GM12878 (cell line): ENCODE results near the gene PDRG1. TPM values are rescaled to one million over a fixed set of nuclear protein-coding genes. Genes with fewer than 3 reads are reported as not detected.

Experiments used
- ATAC-seq: fragments of 200-7000 bp; cut with Tn5 transposase; 3 replicates; pipeline ENCODE4 v1.9.1; 2020; ENCODE audit warnings: mild to moderate bottlenecking, moderate library complexity
- BruUV-seq: library from RNA; stranded (reverse); fragments of 400-500 nt; replicated peaks from 2 replicates; lab custom pipeline; 2021; lab: Mats Ljungman, UMichigan
- CTCF ChIA-PET: fragments of 300-600 bp; sonication (Branson Sonifier 250); formaldehyde crosslinking; extraction: SDS; loops from one replicate; lab custom pipeline; 2021; ENCODE audit warnings: inconsistent platforms; lab: Yijun Ruan, JAX
- POLR2A ChIA-PET: fragments of 350-600 bp; formaldehyde crosslinking; extraction: SDS; loops from one replicate; lab custom pipeline; 2021; ENCODE audit warnings: inconsistent platforms; lab: Charles Lee
- RAD21 ChIA-PET: fragments of 300-600 bp; sonication (Branson Sonifier 250); formaldehyde crosslinking; loops from one replicate; lab custom pipeline; 2023; ENCODE audit warnings: antibody characterized with exemption; ENCODE audit not compliant: unreplicated experiment; lab: Charles Lee
- SMC1A ChIA-PET: fragments of 300-600 bp; sonication (Branson Sonifier 250); formaldehyde crosslinking; loops from one replicate; lab custom pipeline; 2023; ENCODE audit not compliant: unreplicated experiment, uncharacterized antibody; lab: Charles Lee
- DNase-seq: peaks from one replicate; pipeline ENCODE4 v3.0.0-alpha.2; 2011; ENCODE audit warnings: low read depth, low spot score
- FAIRE-seq: peaks from 3 replicates; lab custom pipeline; 2011; peaks lifted over from hg19 to GRCh38; lab: Jason Lieb, UNC
- H2AFZ ChIP-seq: 2 replicates; pipeline ENCODE4 v1.6.0; 2011; ENCODE audit warnings: low read depth, low read length, control low read depth; ENCODE audit not compliant: control insufficient read depth
- H3K27ac ChIP-seq: 2 replicates; pipeline ENCODE4 v1.5.1; 2011; ENCODE audit warnings: control low read depth; ENCODE audit not compliant: control insufficient read depth, insufficient read depth
- H3K27me3 ChIP-seq, 2 experiments: replicated peaks in 1 of 2; 2 replicates each; pipeline versions ENCODE4 v1.6.0 to v1.6.1; 2011; ENCODE audit warnings: low read length in 1 of 2; ENCODE audit not compliant: control insufficient read depth in 2 of 2, insufficient read depth in 2 of 2
- H3K36me3 ChIP-seq, 2 experiments: 2 replicates each; pipeline ENCODE4 v1.5.1; 2011; ENCODE audit warnings: low read length in 1 of 2; ENCODE audit not compliant: control insufficient read depth in 2 of 2, insufficient read depth in 2 of 2
- H3K4me1 ChIP-seq: 2 replicates; pipeline ENCODE4 v1.6.1; 2011; ENCODE audit warnings: mild to moderate bottlenecking, low read length, moderate library complexity, mixed read lengths; ENCODE audit not compliant: control insufficient read depth, insufficient read depth
- H3K4me2 ChIP-seq: 2 replicates; pipeline ENCODE4 v1.6.0; 2011; ENCODE audit warnings: control low read depth; ENCODE audit not compliant: control insufficient read depth, insufficient read depth
- H3K4me3 ChIP-seq: fragments of 200-600 bp; sonication (generic); 2 replicates; pipeline ENCODE4 v1.5.1; 2016
- H3K79me2 ChIP-seq: 2 replicates; pipeline ENCODE4 v1.6.0; 2011; ENCODE audit warnings: low read length; ENCODE audit not compliant: control insufficient read depth, insufficient read depth
- H3K9ac ChIP-seq: 2 replicates; pipeline ENCODE4 v1.8.0; 2011; ENCODE audit warnings: low read length, control low read depth, mixed read lengths; ENCODE audit not compliant: control insufficient read depth, insufficient read depth
- H3K9me3 ChIP-seq: replicated peaks from 3 replicates; pipeline ENCODE4 v1.5.1; 2011; ENCODE audit warnings: mild to moderate bottlenecking, low read length; ENCODE audit not compliant: control insufficient read depth, insufficient read depth
- H4K20me1 ChIP-seq: 2 replicates; pipeline ENCODE4 v1.6.0; 2011; ENCODE audit not compliant: control insufficient read depth, insufficient read depth
- CREB1 ChIP-seq: IDR thresholded peaks from 2 replicates; pipeline ENCODE4 v1.6.1; 2012; ENCODE audit warnings: low read depth, mild to moderate bottlenecking, inconsistent platforms
- ESRRA ChIP-seq: IDR thresholded peaks from 2 replicates; pipeline ENCODE4 v1.6.1; 2012; ENCODE audit warnings: mild to moderate bottlenecking, low read length, improper control_type of control experiment
- FOXM1 ChIP-seq: IDR thresholded peaks from 2 replicates; pipeline ENCODE4 v1.6.1; 2012; ENCODE audit warnings: low read depth, mild to moderate bottlenecking, inconsistent platforms, low read length, moderate library complexity
- GABPA ChIP-seq: IDR thresholded peaks from 2 replicates; pipeline ENCODE4 v1.6.1; 2014; ENCODE audit warnings: antibody characterized with exemption, low read depth, mild to moderate bottlenecking, inconsistent platforms
- IRF4 ChIP-seq: IDR thresholded peaks from 2 replicates; pipeline ENCODE4 v1.6.1; 2011; ENCODE audit warnings: low read depth, low read length
- NR2F1 ChIP-seq: fragments of 450-650 bp; conservative IDR thresholded peaks from 2 replicates; pipeline ENCODE4 v1.6.1; 2017; ENCODE audit warnings: mild to moderate bottlenecking
- PBX3 ChIP-seq: IDR thresholded peaks from 2 replicates; pipeline ENCODE4 v1.6.1; 2011; ENCODE audit warnings: mild to moderate bottlenecking, low read depth, low read length, moderate library complexity; ENCODE audit not compliant: insufficient replicate concordance
- PML ChIP-seq: IDR thresholded peaks from 2 replicates; pipeline ENCODE4 v1.6.1; 2012; ENCODE audit warnings: low read length, inconsistent platforms
- STAT1 ChIP-seq: fragments of 450-650 bp; conservative IDR thresholded peaks from 2 replicates; pipeline ENCODE4 v1.6.1; 2014; ENCODE audit warnings: antibody characterized with exemption, mild to moderate bottlenecking
- ZBED1 ChIP-seq: IDR thresholded peaks from 2 replicates; pipeline ENCODE4 v1.6.1; 2016; ENCODE audit warnings: borderline replicate concordance
- WGBS: methylation state at CpG from one replicate; pipeline ENCODE4 v1.1.6; 2016; ENCODE audit warnings: low lambda C conversion rate; ENCODE audit not compliant: insufficient replicate concordance, insufficient coverage; ENCODE audit errors: missing lambda C conversion rate; 5-methylcytosine and 5-hydroxymethylcytosine counted together
- in situ Hi-C: fragments of 300-500 bp; cut with MboI; formaldehyde crosslinking; loops from 9 replicates; pipeline ENCODE4 v1.14.3; 2018; ENCODE audit warnings: mixed read lengths
- intact Hi-C: fragments of 100-400 bp; cut with micrococcal nuclease; formaldehyde crosslinking; loops from one replicate; pipeline ENCODE4 v1.14.2; 2022; ENCODE audit not compliant: unreplicated experiment
- polyA plus RNA-seq, 11 experiments: library from polyadenylated mRNA; depleted of rRNA in 4 of 11; unstranded in 6 of 11; stranded (reverse) in 5 of 11; fragments of >200 nt; fragmentation: Nextera tagmentation in 4 of 11; fragmentation: Illumina TruSeq in 1 of 11; extraction: Ambion mirVana in 4 of 11; extraction: Trizol in 1 of 11; gene quantifications; 1 replicate in 1 of 11; 2 replicates in 10 of 11; pipeline versions ENCODE4 v1.2.1 to v1.2.3, GENCODE V29; 2011 to 2016; ENCODE audit warnings: inconsistent platforms in 2 of 11, missing spikeins in 2 of 11, low read depth in 1 of 11
- total RNA-seq, 4 experiments: library from RNA; depleted of rRNA in 3 of 4; stranded (reverse); fragments of >200 nt in 3 of 4; fragmentation: Illumina TruSeq in 1 of 4; extraction: Trizol in 1 of 4; gene quantifications; 2 replicates each; pipeline versions ENCODE4 v1.2.1 to v1.2.3, GENCODE V29; 2013 to 2021

The PDRG1 gene
- total and polyA plus RNA-seq, 10 of the 15 experiments (the other 5 are each of a cell fraction or from before 2014, with no cell fraction given) = 11.1 to 55.8 (median 23.3) TPM

- 98% methylated on average over 9 of the region's 9 CpGs for WGBS
- peak overlapping the region; percentile 79 for H3K4me2 ChIP-seq
- 0 out of 2 replicates have a peak, but pooled peaks cover 2% of the 10 kb centered on the region for H4K20me1 ChIP-seq
- RAD21 ChIA-PET = interaction anchor here (0.9 to 11.9 kb wide), 10 partner anchors 8 to 103 kb away, joined by 3 to 248 read pairs (median 6); no protein-coding TSS in a partner anchor
- BruUV-seq = no TSS peak
- SMC1A ChIA-PET = interaction anchor here (0.8 to 6.6 kb wide), 20 partner anchors 9 to 289 kb away, joined by 3 to 181 read pairs (median 6); partner anchors contain the start of genes DUSP15 and TTLL9
- peaks cover 6% of the 10 kb centered on the region for H3K4me1 ChIP-seq
- POLR2A ChIA-PET = interaction anchor here (0.5 to 2.0 kb wide), 7 partner anchors 26 to 203 kb away, joined by 3 to 9 read pairs (median 5); no protein-coding TSS in a partner anchor
- ATAC-seq (no peak), FAIRE-seq (no peak), DNase-seq (no peak)
- TF ChIP-seq GABPA = no peak
- no peak for TF ChIP-seq IRF4
- no peak for TF ChIP-seq PBX3
- no peak for TF ChIP-seq STAT1
- no peak for TF ChIP-seq NR2F1
- no peak for TF ChIP-seq CREB1
- TF ChIP-seq FOXM1 = no peak
- TF ChIP-seq PML = no peak
- no peak for TF ChIP-seq ESRRA
- TF ChIP-seq ZBED1 = no peak
- intact Hi-C loops (loop anchor here (10.0 kb wide), 1 partner anchor 145 kb away; no protein-coding TSS in a partner anchor), in situ Hi-C loops (loop anchor here (5.0 kb wide), 1 partner anchor 93 kb away; no protein-coding TSS in a partner anchor)
- H3K79me2 ChIP-seq = peaks cover 23% of the 10 kb centered on the region
- H3K27ac ChIP-seq = no peak overlapping the region
- peaks cover 29% of the 10 kb centered on the region in 2 experiments for H3K36me3 ChIP-seq
- H3K4me3 ChIP-seq = peak overlapping the region; percentile 90
- H3K9ac ChIP-seq = peak overlapping the region; percentile 76
- CTCF ChIA-PET = interaction anchor here (0.9 to 4.9 kb wide), 11 partner anchors 20 to 210 kb away, joined by 3 to 307 read pairs (median 10); no protein-coding TSS in a partner anchor
- no peak overlapping the region for H2AFZ ChIP-seq
- no peaks in the 10 kb centered on the region for H3K27me3 ChIP-seq
- peaks cover 2% of the 10 kb centered on the region; the same call in 1 of the 3 replicates for H3K9me3 ChIP-seq
Measured at GRCh38 chr20:31949877-31950646, 1.8 kb downstream of the PDRG1 start.
